ENCODE measurements around the gene PROX1. TPM values are rescaled to one million over a fixed set of nuclear protein-coding genes. Genes with fewer than 3 reads are reported as not detected.

PROX1 gene
- total and polyA plus RNA-seq, 9 of the 15 experiments (the other 6 are each of a cell fraction or from before 2014, with no cell fraction given): 0.14 to 0.22 TPM; not detected in 7

GRCh38 chr1:213979751-213980586, 7.8 kb upstream of the PROX1 start:
- Histone ChIP-seq H4K20me1 (replicated peaks; ENCODE audit: control insufficient read depth, insufficient read depth, low read length) (peaks cover 8% of the 10 kb centered on the region), H2AFZ (ENCODE audit: low read depth, low read length) (no peak overlapping the region), H3K4me2 (ENCODE audit: insufficient read depth, low read length) (no peak overlapping the region), H3K4me3 (no peak overlapping the region), H3K9me3 (replicated peaks; ENCODE audit: control insufficient read depth, insufficient read depth, low read depth, low read length) (no peaks in the 10 kb centered on the region), H3K36me3 (ENCODE audit: control insufficient read depth, insufficient read depth, low read length) (no peaks in the 10 kb centered on the region), H3K9ac (ENCODE audit: insufficient read depth in 1 of 2, low read depth in 2 of 2, low read length in 2 of 2) (no peak overlapping the region), H3K27ac (ENCODE audit: extremely low read depth, low read depth, low read length) (no peak overlapping the region), H3K9me1 (ENCODE audit: control insufficient read depth, insufficient read depth, low read length) (no peaks in the 10 kb centered on the region), H3K27me3 (ENCODE audit: control insufficient read depth in 2 of 2, insufficient read depth in 2 of 2, low read length in 2 of 2) (peaks cover 25 to 58% of the 10 kb centered on the region in 2 experiments), H3K79me2 (ENCODE audit: control insufficient read depth, insufficient read depth, low read length) (no peaks in the 10 kb centered on the region), H3K4me1 (replicated peaks in 1 of 2; ENCODE audit: control insufficient read depth in 2 of 2, insufficient read depth in 2 of 2, low read length in 2 of 2) (peaks cover 0 to 16% of the 10 kb centered on the region in 2 experiments; a peak in 1 of 5 replicates)
- no peak for FAIRE-seq
- ATAC-seq: peak; percentile 48; the same call in 2 of the 3 replicates
- no peak for DNase-seq (ENCODE audit: extremely low read depth in 1 of 4, low spot score in 3 of 4)
- POLR2A ChIA-PET: no interaction called here
- TF ChIP-seq IRF9 (tag; IDR thresholded peaks at IDR 0.05): no peak
- TF ChIP-seq ZNF398 (CRISPR knock-in tag; IDR thresholded peaks at IDR 0.05): no peak
- in situ Hi-C loops (cut with MboI): no loop called here
- intact Hi-C loops (cut with micrococcal nuclease): no loop called here
- BruUV-seq (replicated peaks): no TSS peak
- 3% methylated on average over 46 of the region's 48 CpGs for WGBS (ENCODE audit: insufficient coverage, low coverage, missing lambda C conversion rate)
- CTCF ChIA-PET (ENCODE audit: low intra/inter-chr PET ratio): no interaction called here

Data from K562 (cell line).